GM18502 (cell line): ENCODE data around the gene RNU5B-1.

Source experiments
- ATAC-seq: cut with Tn5 transposase; IDR thresholded peaks from one replicate; pipeline ENCODE4 v1.9.1; 2021; ENCODE audit warnings: mild to moderate bottlenecking; ENCODE audit not compliant: unreplicated experiment, poor library complexity

Gene RNU5B-1

GRCh38 chr15:65326117-65326526 is 21.6 kb downstream of the RNU5B-1 start:
- no peak for ATAC-seq

DNA sequence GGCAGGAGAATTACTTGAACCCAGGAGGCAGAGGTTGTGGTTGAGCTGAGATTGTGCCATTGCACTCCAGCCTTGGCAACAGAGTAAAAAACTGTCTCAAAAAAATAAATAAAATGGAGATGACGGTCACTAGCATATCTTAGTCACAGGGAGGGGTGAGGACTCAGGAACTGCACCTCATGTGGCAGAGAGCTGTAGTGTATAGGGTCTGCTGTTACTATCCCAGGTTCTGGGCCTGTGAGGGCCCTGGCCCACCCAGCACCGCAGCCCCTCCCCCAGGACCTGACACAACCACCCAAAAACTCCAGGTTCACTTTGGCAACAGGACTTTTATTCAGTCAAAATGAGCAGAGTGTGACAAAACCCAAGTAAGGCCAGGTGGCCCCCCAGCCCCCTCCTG is 22.3 kb downstream of the RNU5B-1 start:
- no peak for ATAC-seq

GRCh38 chr15:65327651-65328393 is 23.3 kb downstream of the RNU5B-1 start:
- ATAC-seq, result no peak

GRCh38 chr15:65328506-65329287 is 24.2 kb downstream of the RNU5B-1 start:
- no peak for ATAC-seq

DNA sequence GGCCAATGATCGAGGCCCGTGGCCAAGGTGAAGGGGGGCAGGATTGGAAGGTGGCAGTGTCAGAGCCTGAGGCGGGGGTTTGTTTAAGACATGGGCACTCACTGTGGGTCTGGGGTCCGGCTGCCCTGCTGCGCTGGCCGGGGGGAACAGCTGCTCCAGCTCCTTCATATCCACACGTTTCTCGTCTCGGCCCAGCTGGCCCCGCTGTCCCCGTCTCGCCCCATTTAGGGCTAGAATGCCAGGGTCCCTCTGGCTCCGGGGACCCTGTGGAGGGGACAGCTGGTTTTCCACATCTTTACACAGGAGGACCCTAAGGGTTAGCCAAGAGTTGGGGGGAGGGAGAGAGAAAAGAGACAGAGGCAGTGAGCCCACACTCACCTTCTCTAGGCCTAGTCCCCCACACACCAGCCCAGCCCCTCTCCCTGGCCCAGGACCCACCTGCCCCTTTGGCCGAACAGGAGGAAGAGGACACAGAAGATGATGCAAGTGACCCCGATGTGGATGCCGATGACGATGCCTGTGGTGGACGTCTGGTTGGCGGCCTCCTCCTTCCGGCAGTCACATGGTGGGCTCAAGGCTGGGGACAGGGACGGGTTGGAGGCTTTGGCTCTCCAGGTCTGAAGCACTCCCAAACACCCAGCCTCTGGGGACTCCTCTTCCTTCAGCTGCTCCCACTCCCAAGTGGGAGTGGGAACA is 25.0 kb downstream of the RNU5B-1 start:
- ATAC-seq, result no peak

DNA sequence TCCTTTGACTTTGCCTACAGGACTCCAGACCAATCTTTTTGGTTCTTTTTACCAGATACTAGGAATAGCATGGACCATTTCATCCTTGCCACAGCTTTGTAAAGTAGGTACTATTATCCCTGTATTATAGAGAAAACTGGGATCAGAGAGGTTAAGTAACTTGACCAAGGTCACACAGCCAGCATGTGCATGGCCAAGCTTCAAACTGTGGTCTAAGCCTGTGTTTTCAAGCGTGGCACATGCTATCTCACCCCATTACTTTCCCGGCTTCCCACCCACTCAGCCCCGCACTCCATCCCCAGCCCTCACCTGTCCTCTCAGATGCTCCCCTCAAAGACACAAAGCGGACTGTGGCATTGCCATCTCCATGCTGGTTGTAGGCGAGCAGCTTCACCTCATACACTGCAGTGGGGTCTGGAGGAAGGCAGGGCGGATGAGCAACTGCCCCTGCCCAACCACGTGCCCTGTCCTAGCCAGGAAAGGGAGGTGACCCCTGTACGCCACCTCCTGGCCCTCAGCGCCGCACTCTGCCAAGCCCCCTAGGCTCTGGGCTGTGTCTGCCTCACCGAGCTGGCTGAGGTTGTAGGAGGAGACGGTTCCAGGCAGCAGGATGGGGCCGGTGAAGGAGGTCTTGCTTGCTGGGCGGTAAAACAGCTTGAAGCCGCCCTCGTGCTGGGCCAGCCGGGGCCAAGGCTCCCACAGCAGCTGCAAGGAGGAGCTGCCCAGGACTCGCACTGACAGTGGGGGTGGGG is 25.7 kb downstream of the RNU5B-1 start:
- ATAC-seq, result no peak

- no peak for ATAC-seq
Observed at GRCh38 chr15:65330934-65331645, 26.6 kb downstream of the RNU5B-1 start.

- ATAC-seq, result no peak
Observed at GRCh38 chr15:65331811-65332210, 27.3 kb downstream of the RNU5B-1 start.

DNA sequence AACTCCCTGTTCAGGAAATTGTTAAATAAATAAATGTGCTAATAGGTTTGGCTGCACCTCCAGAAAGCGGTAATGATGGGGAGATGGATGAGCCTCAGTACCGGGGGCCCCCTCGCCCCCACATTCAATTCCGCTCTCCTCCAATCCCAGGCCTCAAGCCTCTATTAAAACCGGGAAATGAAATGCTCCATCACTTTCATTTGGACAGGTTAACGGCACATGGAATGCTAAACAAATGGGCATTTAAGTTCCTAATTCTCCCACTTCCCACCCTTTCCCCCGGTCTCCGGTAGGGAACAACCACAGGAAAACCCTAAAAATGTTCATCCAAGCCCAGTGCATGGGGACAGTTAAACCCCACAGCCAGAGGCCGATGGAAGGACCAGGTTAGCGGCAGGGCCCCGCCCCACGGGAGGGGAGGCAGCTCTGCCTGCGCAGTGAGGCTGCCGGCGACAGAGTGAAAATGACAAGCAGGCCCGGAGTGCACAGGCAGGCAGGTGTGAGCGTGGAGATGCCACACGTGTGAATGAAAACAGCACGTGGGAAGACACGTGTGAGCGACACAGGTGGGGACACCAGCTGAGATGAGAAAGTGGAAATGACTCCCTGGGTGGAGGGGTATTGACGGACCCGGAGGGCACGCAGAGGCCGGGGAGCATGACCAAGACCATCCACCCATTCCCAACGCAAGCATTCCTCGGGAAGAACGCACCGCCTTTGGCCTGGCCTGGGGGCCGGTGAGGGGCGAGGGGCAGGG is 28.1 kb downstream of the RNU5B-1 start:
- no peak for ATAC-seq

GRCh38 chr15:65333148-65333820 is 28.8 kb downstream of the RNU5B-1 start:
- no peak for ATAC-seq

DNA sequence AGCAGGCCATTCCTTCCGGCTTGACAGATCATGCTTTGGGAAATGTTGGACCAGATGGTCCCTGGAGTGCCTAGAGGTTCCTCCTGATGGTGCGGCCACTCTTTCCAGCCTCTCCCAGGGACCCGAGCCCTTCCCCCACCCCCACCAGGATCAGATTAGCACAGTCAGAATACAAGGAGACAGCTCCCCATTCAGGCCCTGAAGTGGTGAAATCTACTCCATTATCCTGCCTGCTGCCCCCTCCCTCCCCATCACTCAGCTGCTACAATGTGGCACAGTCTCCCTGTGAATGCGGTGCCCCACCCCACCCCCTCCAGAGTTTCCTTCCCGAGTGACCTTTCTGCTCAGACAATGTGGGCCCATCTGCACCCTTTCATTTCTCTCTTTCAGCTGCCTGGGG is 29.4 kb downstream of the RNU5B-1 start:
- no peak for ATAC-seq

DNA sequence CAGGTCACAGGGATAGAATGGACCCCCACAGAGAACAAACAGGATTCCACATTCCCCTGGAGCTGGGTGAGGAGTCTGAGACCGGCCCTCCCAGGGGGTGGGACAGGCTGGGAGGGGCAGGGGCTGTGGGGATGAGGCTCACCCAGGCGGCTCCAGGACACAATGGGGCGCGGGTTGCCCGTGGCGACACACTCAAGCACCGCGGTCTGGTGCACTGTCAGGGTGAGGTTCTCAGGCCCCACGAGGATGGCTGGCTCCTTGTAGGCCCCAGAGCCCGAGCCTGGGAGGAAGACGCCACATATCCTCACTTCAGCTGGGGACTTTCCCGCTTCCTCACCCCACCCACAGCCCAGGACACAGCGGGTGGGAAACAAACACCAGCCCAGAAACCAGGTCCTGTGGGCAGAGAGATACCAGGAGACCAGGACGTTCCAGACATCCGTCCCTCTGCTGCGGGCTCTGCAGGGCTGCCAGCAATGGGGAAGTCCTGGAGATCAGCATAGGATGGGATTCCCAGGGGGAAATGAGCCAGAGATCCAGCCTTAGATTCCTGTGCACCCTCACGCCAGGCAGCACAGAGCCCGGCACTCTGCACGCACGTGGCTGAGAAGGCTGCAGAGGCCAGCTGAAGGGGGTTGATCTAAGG is 30.2 kb downstream of the RNU5B-1 start:
- no peak for ATAC-seq

GRCh38 chr15:65335278-65336055 is 31.0 kb downstream of the RNU5B-1 start:
- ATAC-seq, result no peak

DNA sequence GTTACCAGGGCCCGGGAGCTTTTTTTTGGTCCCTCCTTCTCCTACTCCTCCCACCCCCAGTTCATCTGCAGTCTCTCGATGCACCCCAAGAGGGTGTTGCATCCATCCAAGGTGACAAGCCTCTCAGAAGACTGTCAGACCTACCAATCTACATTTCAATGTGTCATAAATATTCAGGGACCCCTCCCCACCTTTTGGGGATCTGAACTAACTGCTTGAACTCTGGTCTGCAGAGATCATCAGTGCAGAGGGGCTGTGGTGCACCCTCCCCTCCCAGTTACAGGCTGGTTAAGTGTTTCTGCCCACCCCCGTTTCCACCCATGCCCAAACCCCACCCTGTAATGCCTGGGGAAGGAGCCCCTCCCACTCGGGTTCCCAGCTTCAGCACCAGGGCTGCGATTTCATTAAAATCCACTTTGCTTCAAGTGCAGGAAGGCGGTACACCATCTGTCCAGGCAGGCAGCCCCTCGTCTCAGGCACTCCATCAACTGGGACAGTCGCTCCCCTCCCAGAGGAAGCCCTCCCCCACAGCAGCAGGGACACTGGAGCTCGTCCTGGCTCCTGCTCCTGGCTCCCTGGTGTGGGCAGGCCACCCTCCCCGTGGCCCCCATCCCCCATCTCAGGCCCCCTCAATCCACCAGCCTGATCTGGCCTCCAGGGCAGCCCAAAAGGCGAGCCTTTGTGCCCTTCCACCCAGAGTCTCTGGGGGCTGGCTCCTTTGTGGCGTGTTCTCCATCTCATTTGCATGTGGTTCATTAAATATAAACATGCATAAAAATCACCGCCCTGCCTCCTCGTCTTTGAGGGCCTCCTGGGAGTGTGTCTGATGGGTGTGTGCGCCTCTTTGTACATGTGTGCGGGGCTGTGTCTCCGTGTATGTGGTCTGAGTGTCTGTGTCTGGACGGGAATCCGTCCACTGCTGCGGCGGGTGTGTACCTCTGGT is 32.3 kb downstream of the RNU5B-1 start:
- no peak for ATAC-seq

DNA sequence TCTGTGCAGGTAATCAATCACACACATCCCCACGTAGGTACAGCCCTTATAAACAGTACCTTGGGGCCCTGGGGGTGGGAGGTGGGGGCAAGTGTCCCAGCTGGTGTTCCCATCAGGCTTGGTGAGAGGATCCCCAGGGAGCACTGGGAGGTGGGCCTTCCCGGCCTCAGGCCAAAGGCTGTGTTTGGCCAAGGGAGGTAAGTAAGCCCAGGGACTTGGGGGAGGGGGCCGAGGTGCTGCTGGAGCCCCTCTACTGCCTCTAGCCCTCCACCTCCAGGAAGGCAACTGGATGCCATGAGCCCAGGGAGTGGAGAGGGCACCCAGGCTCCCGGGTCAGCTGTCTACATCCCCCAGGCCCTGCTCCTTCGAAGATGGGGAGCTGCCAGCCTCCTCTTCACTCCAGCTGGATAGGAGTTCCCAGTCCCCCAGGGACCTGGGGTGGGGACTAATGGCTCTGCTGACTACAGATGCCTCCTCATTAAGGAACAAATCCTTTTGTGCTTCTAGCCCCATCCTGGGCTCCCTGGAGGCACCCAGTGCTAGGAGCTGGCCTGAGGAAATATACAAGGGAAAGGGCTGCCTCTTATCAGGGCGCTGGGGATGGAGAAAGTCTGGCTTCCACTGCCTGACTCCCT is 33.1 kb downstream of the RNU5B-1 start:
- no peak for ATAC-seq

DNA sequence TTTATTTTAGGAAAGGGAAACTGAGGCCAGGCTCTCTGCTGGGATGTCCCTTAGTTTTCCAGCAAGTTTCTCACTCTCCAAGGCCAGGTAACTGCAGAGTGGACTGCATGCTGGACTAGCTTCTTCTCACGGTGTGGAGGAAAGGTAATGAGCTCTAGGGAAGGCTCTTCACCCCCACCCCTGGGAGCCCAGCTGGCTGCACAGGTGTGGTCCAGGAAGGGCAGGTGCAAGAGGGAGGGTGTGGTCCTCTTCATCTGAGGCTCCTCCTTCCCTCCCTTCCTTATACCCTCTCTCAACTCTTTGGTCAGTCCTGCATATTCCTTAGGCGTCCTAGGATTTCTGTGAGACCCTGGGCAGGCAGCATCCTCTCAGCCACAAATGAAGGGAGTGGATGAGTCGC is 33.9 kb downstream of the RNU5B-1 start:
- no peak for ATAC-seq
